Measurements from ENCODE around the gene TTLL10.

GRCh38 chr1:1239614-1240347 lies 66.1 kb downstream of the TTLL10 start:
- no peak for TF ChIP-seq CTCF (IDR thresholded peaks at IDR 0.05; ENCODE audit: insufficient read depth, low read length)
- no peak for TF ChIP-seq GABPA (IDR thresholded peaks at IDR 0.05; ENCODE audit: low read depth)
- no peak for TF ChIP-seq POLR2AphosphoS5 (IDR thresholded peaks at IDR 0.05; ENCODE audit: low read depth)
- no peak for TF ChIP-seq REST (IDR thresholded peaks at IDR 0.05; ENCODE audit: insufficient replicate concordance, low read depth)
- no peak for TF ChIP-seq SPI1 (IDR thresholded peaks at IDR 0.05; ENCODE audit: borderline replicate concordance, low read depth)

Data from HL-60 (cell line).